ENCODE results near the gene THAP11.

DNA sequence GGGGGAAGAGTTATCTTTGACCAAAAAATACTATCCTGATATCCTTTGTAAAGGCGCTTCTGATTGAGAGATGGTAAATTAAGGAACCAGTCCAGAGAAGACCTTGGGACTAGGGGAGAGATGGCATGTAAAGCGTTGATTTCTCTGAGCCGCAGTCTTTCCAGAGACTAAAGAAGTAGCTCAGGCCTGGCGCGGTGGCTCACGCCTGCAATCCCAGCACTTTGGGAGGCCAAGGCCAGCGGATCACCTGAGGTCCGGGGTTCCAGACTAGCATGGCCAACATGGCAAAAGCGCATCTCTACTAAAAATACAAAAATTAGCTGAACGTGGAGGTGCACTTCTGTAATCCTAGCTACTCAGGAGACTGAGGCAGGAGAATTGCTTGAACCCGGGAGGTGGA lies 6.0 kb downstream of the THAP11 start:
- no peak for TF ChIP-seq CTCF (conservative IDR thresholded peaks at IDR 0.05; ENCODE audit: low read depth, low read length)
- no peak for TF ChIP-seq USF2 (IDR thresholded peaks at IDR 0.05; ENCODE audit: low read depth, low read length)
- TF ChIP-seq POLR2A (IDR thresholded peaks at IDR 0.05; ENCODE audit: low read depth, low read length), result no peak
- no peak for TF ChIP-seq MAFK (IDR thresholded peaks at IDR 0.05; ENCODE audit: low read depth, low read length)
- TF ChIP-seq, protein P1, sequence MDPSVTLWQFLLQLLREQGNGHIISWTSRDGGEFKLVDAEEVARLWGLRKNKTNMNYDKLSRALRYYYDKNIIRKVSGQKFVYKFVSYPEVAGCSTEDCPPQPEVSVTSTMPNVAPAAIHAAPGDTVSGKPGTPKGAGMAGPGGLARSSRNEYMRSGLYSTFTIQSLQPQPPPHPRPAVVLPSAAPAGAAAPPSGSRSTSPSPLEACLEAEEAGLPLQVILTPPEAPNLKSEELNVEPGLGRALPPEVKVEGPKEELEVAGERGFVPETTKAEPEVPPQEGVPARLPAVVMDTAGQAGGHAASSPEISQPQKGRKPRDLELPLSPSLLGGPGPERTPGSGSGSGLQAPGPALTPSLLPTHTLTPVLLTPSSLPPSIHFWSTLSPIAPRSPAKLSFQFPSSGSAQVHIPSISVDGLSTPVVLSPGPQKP (IDR thresholded peaks at IDR 0.05; ENCODE audit: borderline replicate concordance, low read depth, low read length), result no peak
- TF ChIP-seq MXI1 (IDR thresholded peaks at IDR 0.05; ENCODE audit: borderline replicate concordance, low read depth, low read length), result no peak
- TF ChIP-seq MAZ (IDR thresholded peaks at IDR 0.05; ENCODE audit: borderline replicate concordance, low read depth, low read length), result no peak
- no peak for TF ChIP-seq SMC3 (IDR thresholded peaks at IDR 0.05; ENCODE audit: low read depth, low read length)
- TF ChIP-seq RFX5 (IDR thresholded peaks at IDR 0.05; ENCODE audit: low read depth, low read length), result no peak
- no peak for TF ChIP-seq RAD21 (IDR thresholded peaks at IDR 0.05; ENCODE audit: low read length)
- no peak for TF ChIP-seq CEBPB (IDR thresholded peaks at IDR 0.05; ENCODE audit: low read depth, low read length)
